Measurements from ENCODE around the gene TRAF3IP1. TPM values are rescaled to one million over a fixed set of nuclear protein-coding genes. Genes with fewer than 3 reads are reported as not detected.
A peak's percentile ranks its signal among the peaks of the same experiment; 100 is the strongest.

Gene TRAF3IP1
- total and polyA plus RNA-seq, 2 of the 13 experiments (the other 11 are each of a cell fraction or from before 2014, with no cell fraction given) = 4.1 to 12.9 TPM

DNA sequence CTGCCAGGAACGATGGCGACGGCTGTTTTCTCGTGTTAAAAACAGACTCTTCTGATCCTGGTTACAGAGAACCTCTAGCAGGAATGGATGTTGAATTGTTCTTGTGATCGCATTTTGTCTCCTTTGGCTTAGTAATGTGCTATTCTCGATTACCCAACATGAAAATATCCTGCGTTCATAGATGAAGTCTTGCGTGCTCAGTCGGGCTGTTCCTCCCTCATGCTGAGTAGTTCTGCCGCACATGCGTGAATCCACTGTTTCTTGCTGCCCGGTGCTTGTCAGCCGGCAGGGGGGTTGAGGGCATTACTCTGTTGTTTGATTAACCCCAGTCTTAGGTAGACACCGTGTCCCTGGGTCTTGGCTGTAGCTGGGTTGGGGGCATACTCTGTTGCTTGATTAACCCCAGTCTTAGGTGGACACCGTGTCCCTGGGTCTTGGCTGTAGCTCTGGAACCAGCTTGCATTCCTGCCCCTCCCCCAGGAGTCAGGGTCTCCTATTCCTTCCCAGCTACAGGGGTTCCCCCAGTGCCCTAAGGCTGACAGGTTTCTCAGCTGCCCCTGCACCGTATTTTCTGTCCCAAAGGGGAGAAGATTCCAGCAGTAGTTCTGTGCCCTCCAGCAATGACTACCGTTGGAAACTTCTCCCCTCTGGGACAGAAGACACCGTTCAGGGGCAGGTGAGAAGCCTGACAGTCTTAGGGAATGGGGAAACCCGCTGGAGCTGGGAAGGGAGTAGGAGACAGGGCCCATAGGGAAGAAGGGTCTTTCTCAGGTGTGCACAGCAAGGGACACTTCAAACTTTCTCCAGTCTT, 84.3 kb downstream of the TRAF3IP1 start (continued):
- TF ChIP-seq LCORL (IDR thresholded peaks at IDR 0.05) = no peak
- 0 out of 2 replicates have a peak, but pooled peaks have one; percentile 7 for TF ChIP-seq LCORL (CRISPR knock-in tag; IDR thresholded peaks at IDR 0.05)
- TF ChIP-seq REL (CRISPR knock-in tag; conservative IDR thresholded peaks at IDR 0.05) = 0 out of 2 replicates have a peak, but pooled peaks have one; percentile 39
- no peak for TF ChIP-seq KMT2B (CRISPR knock-in tag; IDR thresholded peaks at IDR 0.05)
- no peak for TF ChIP-seq ZNF256 (CRISPR knock-in tag; conservative IDR thresholded peaks at IDR 0.05)
- TF ChIP-seq ZNF660 (CRISPR knock-in tag; IDR thresholded peaks at IDR 0.05; ENCODE audit: borderline replicate concordance, low read depth) = no peak
- TF ChIP-seq ZNF570 (CRISPR knock-in tag; IDR thresholded peaks at IDR 0.05; ENCODE audit: borderline replicate concordance) = no peak
- TF ChIP-seq YEATS2 (CRISPR knock-in tag; IDR thresholded peaks at IDR 0.05; ENCODE audit: borderline replicate concordance) = no peak
- no peak for TF ChIP-seq NFE2 (CRISPR knock-in tag; IDR thresholded peaks at IDR 0.05)
- TF ChIP-seq, protein P1, sequence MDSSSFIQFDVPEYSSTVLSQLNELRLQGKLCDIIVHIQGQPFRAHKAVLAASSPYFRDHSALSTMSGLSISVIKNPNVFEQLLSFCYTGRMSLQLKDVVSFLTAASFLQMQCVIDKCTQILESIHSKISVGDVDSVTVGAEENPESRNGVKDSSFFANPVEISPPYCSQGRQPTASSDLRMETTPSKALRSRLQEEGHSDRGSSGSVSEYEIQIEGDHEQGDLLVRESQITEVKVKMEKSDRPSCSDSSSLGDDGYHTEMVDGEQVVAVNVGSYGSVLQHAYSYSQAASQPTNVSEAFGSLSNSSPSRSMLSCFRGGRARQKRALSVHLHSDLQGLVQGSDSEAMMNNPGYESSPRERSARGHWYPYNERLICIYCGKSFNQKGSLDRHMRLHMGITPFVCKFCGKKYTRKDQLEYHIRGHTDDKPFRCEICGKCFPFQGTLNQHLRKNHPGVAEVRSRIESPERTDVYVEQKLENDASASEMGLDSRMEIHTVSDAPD (CRISPR knock-in tag; IDR thresholded peaks at IDR 0.05) = no peak; the same call in 1 of the 2 replicates
- TF ChIP-seq ZEB1 (IDR thresholded peaks at IDR 0.05; ENCODE audit: insufficient replicate concordance, low read depth) = no peak
- TF ChIP-seq SP4 (CRISPR knock-in tag; IDR thresholded peaks at IDR 0.05) = 0 out of 2 replicates have a peak, but pooled peaks have one; percentile 56
- peak; percentile 89 for TF ChIP-seq ZNF572 (CRISPR knock-in tag; IDR thresholded peaks at IDR 0.05)
- TF ChIP-seq ZKSCAN8 (CRISPR knock-in tag; IDR thresholded peaks at IDR 0.05; ENCODE audit: borderline replicate concordance) = 0 out of 2 replicates have a peak, but pooled peaks have one; percentile 1
- no peak for TF ChIP-seq ZNF329 (CRISPR knock-in tag; IDR thresholded peaks at IDR 0.05; ENCODE audit: low read depth)
- no peak for TF ChIP-seq ZNF615 (CRISPR knock-in tag; IDR thresholded peaks at IDR 0.05; ENCODE audit: borderline replicate concordance)
- TF ChIP-seq ZSCAN22 (CRISPR knock-in tag; IDR thresholded peaks at IDR 0.05) = no peak
- no peak for TF ChIP-seq RXRB (CRISPR knock-in tag; IDR thresholded peaks at IDR 0.05; ENCODE audit: borderline replicate concordance)
- TF ChIP-seq GZF1 (CRISPR knock-in tag; IDR thresholded peaks at IDR 0.05) = no peak
- no peak for TF ChIP-seq SETDB1 (CRISPR knock-in tag; IDR thresholded peaks at IDR 0.05; ENCODE audit: borderline replicate concordance)
- no peak for TF ChIP-seq KMT2A (CRISPR knock-in tag; IDR thresholded peaks at IDR 0.05)
- TF ChIP-seq CCDC6 (CRISPR knock-in tag; IDR thresholded peaks at IDR 0.05) = 0 out of 2 replicates have a peak, but pooled peaks have one; percentile 24
- no peak for TF ChIP-seq SRSF9 (IDR thresholded peaks at IDR 0.05; ENCODE audit: borderline replicate concordance, insufficient read depth, low read depth, low read length, poor library complexity, severe bottlenecking)
- TF ChIP-seq, protein P2, sequence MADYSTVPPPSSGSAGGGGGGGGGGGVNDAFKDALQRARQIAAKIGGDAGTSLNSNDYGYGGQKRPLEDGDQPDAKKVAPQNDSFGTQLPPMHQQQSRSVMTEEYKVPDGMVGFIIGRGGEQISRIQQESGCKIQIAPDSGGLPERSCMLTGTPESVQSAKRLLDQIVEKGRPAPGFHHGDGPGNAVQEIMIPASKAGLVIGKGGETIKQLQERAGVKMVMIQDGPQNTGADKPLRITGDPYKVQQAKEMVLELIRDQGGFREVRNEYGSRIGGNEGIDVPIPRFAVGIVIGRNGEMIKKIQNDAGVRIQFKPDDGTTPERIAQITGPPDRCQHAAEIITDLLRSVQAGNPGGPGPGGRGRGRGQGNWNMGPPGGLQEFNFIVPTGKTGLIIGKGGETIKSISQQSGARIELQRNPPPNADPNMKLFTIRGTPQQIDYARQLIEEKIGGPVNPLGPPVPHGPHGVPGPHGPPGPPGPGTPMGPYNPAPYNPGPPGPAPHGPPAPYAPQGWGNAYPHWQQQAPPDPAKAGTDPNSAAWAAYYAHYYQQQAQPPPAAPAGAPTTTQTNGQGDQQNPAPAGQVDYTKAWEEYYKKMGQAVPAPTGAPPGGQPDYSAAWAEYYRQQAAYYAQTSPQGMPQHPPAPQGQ (CRISPR knock-in tag; IDR thresholded peaks at IDR 0.05; ENCODE audit: borderline replicate concordance) = peak; percentile 68; the same call in 1 of the 2 replicates
- TF ChIP-seq ZNF629 (CRISPR knock-in tag; conservative IDR thresholded peaks at IDR 0.05) = no peak
- TF ChIP-seq, protein P3, sequence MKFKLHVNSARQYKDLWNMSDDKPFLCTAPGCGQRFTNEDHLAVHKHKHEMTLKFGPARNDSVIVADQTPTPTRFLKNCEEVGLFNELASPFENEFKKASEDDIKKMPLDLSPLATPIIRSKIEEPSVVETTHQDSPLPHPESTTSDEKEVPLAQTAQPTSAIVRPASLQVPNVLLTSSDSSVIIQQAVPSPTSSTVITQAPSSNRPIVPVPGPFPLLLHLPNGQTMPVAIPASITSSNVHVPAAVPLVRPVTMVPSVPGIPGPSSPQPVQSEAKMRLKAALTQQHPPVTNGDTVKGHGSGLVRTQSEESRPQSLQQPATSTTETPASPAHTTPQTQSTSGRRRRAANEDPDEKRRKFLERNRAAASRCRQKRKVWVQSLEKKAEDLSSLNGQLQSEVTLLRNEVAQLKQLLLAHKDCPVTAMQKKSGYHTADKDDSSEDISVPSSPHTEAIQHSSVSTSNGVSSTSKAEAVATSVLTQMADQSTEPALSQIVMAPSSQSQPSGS (CRISPR knock-in tag; IDR thresholded peaks at IDR 0.05) = no peak
